Measurements from ENCODE around the gene FCN2. TPM values are rescaled to one million over a fixed set of nuclear protein-coding genes. Genes with fewer than 3 reads are reported as not detected.
"Not testable (repeated sequence)": the region's sequence is repeated elsewhere in the genome, so short reads cannot be mapped to it uniquely, and the experiment has no call there.

The FCN2 gene
- polyA plus RNA-seq, 12 donors: 0.20 TPM; not detected in 11

GRCh38 chr9:134847138-134847537 is 33.5 kb upstream of the FCN2 start:
- no peak for DNase-seq

GRCh38 chr9:134847752-134848432 is 32.7 kb upstream of the FCN2 start:
- DNase-seq: no peak

DNA sequence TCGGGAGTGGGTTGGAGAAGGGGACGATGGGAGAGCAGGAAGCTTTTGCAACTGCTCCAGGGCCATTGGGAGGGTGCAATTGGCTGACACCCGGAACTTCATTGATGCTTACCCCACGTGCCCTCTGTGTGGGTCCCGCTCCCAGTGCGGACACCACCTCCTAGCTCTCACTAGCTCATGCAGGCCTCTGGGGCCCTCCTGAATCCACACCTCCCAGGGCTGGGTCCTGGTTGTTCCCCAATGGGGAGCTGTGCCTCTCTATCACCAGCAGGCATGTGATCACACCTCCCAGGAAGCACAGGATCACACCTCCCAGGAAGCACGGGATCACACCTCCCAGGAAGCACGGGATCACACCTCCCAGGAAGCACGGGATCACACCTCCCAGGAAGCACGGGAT is 32.1 kb upstream of the FCN2 start:
- no peak for DNase-seq

- no peak for DNase-seq
Measured at GRCh38 chr9:134850611-134851010, 30.0 kb upstream of the FCN2 start.

- no peak for DNase-seq
Measured at GRCh38 chr9:134851020-134851419, 29.6 kb upstream of the FCN2 start.

DNA sequence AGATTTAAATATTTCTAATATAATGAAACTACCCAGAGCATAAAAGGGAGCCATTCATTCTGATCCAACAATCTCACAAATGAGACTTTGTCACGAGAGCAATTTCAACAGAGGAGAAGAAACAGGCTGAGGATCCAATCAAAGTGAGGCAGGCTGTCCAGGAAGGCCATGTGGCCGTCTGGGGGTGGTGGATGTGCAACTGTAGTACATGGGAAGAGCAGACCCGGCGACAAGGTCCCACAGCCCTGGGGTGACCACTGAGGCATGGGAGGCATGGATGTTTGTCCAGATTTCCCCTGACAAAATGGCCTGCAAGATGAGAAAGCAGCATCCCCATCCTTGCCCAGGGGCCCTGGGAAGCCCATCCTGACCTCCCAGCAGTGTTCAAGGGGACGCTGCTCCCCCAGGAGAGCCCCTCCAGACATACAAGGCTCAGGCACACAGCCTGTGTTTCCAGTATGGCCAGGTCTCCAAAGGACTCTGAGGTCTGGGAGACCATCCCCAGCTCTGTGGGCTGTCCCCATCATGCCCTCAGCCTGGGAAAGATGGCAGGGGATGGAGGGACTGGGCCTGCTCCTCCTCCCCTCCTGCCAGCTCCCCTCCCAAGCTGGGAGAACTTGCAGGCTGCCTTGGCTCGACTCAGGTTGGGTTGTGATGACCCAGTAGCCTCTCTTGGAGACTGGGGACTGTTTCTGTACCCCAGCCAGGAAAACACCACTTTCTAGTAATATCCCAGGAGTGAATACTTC is 27.5 kb upstream of the FCN2 start:
- DNase-seq: no peak

DNA sequence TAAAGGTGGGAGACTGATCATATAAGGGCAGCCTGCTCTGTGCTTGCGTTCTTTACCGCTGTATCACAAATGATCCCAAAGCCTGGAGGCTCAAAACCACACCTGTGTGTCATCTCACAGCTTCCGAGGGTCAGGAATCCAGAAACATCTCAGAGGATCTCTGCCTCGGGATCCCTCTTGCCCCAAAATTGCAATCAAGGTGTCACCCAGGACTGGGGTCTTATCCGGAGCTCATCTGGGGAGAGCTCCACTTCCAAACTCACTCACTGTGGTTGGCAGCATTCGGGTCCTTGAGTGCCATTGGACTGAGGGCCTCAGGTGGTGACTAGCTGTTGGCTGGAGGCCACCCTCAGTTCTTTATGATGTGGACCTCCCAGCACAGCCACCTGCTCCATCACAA is 26.7 kb upstream of the FCN2 start:
- no peak for DNase-seq

DNA sequence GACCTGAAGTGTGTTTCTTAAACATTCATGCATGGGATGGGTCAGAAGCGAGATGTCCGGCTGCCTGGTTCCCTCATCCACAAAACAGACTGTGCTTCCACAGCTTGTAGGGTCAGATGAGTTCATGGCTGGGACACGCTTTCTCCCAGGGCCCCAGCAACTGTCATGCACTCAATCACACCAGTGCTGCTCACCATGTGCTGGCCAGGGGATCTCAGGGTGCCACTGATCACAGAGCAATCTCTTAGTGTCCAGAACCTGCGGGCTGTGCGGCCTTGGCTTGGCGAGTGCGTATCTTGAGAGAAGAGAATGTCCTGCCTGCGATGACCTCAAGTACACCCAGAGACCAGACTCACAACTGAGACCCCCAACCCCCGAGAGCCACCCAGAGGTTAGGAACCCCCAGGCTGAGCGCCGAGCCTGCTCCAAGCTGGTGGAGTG is 26.0 kb upstream of the FCN2 start:
- DNase-seq: no peak

- no peak for DNase-seq
Measured at GRCh38 chr9:134855231-134855899, 25.2 kb upstream of the FCN2 start.

- no peak for DNase-seq
Measured at GRCh38 chr9:134855900-134856377, 24.7 kb upstream of the FCN2 start.

GRCh38 chr9:134857451-134857850 is 23.2 kb upstream of the FCN2 start:
- DNase-seq: not testable (repeated sequence)

DNA sequence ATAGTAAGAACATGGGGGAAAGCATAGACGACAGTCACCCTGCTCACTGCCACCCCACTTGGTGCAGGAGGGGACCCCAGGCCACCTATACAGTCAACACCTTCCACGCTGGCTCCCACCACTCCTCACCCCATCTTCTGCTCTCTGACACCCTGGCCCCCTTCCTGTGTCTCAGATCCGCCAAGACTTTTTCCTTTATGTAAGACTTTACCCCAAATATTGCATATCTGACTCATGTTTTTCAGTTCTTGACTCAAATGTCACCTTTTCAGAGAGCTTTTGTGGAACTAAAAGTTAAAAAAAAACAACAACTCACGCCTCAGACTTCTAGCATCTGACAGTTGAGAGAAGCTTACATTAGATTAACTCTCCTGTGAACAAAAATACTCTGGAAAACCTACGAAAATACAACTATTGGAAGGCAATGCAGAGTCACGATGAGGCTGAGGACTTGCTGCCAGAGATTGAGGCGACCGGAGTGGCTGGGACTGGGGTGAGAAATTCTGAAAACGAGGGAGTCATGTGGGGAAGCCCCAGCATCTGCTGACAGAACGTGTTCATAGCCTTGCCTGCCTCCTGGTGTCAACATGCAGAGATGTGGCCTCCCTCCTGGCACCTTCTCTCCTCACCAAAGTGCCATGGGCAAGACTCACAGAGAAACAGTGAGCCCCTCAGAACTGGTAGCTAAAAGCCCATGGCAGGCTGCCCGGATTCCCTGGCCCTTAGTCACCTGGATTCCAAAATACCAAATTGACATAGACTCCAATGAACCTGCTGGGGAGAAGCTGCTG is 22.4 kb upstream of the FCN2 start:
- no peak for DNase-seq

DNA sequence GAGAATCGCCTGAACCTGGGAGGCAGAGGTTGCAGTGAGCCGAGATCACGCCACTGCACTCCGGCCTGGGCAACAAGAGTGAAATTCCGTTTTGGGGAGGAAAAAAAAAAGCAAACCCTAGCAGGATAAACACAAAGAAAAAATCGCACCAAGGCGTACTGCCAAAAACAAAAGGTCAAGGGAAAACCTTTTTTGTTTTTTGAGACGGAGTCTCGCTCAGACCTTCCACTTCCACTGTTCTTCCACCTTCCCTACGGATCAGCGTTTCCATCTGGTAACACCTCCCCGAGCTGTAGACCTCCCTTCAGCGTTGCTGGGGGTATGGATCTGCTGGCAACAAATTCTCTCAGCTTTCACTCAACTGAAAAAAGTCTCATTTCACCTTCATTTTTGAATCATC is 20.1 kb upstream of the FCN2 start:
- DNase-seq: no peak

DNA sequence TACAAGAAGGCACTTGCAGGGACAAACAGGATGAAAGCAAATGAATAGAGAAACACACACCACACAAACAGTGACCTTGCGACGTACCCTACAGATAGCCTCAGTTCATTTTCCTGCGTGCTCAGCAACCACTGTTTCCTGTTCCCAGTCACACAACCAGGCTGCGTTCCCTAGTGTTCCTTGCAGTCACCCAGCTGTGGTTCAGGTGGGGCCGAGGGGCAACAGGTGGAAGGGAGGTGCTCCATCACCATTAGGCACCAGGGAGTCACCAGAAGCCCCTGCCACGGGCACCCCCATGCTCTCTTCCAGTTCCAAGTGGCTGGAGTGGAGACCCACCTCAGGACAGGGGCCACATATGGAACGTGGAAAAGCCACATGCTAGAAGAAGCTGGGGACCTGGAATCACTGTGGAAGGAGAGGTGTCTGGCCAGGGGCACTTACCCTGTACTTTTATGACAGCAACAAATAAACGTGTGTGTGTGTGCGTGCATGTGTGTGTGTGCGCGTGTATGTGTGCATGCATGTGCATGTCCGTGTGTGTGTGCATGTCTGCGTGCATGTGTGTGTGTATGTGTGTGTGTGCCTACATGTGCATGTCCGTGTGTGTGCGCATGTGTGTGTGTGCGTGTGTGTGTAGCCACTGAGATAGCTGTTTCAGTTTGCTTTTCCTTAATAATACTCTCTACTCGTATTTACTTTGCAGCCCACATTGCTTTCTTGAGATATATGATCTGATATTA is 18.8 kb upstream of the FCN2 start:
- DNase-seq: no peak

DNA sequence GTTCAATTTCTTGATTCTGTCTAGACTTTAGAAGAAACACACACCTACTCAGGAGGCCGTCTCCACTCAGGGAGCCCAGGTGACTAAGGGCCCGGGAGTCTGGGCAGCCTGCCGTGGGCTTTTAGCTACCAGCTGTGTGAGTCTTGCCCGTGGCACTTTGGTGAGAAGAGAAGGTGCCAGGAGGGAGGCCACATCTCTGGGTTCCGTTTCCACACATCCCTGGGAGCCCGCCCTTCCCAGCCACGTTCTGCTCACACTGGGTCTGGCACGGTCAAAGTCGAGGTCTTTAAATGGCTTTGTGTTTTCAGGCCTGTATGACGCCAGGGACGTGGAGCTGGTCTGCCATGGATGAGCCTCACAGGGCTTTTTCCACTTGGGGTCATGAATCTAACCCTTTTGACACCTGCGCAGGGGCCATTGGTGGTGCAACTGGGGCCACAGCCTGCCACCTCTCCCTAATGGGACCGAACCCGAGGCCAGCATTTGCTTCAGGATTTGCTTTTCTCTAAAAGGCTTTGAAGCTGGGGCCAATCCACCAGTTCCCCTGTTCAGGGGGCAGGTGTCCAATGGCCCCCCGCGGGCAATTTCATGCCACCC is 17.2 kb upstream of the FCN2 start:
- no peak for DNase-seq

DNA sequence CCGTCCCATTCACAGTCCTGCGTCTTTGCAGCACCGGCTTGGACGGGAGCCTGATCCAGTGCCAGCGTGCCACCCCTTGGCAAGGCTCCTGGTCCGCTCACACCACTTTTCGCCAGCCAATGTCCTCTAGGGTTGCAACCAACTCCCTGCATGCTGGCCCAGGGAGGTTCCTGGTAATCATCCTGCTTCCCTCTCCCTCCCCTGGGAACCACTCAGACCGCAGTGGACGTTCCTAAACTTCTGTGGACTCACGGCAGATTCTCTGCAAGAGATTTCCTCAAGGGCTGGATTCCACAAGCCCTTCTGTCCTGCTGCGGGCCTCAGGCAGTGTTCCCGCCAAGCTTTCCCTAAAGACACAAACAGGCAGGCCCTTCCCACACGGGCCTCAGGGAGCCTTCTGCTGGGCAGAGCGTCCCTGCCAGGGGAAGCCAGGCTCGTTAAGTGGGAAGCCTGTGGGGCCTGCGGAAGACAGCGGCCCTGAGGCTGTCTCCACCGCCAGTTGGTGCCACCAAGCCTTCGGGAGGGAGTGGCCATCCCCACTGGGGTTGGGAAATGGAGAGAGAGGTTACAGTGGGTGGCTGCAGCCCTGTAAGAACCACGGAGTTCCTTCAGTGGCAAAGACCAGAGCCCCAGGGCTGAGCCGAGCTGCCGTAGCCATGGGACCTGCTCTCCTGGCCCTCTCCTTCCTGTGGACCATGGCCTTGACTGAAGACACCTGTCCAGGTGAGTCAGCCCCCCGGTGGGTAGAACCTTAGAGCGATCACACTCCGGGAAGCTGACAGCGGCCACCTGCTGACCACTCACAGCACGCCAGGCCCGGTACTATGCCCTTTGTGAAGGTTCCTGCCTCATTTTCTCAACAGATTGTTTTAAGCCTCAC is 16.4 kb upstream of the FCN2 start:
- DNase-seq: no peak

- DNase-seq: no peak
Measured at GRCh38 chr9:134864821-134865190, 15.8 kb upstream of the FCN2 start.

DNA sequence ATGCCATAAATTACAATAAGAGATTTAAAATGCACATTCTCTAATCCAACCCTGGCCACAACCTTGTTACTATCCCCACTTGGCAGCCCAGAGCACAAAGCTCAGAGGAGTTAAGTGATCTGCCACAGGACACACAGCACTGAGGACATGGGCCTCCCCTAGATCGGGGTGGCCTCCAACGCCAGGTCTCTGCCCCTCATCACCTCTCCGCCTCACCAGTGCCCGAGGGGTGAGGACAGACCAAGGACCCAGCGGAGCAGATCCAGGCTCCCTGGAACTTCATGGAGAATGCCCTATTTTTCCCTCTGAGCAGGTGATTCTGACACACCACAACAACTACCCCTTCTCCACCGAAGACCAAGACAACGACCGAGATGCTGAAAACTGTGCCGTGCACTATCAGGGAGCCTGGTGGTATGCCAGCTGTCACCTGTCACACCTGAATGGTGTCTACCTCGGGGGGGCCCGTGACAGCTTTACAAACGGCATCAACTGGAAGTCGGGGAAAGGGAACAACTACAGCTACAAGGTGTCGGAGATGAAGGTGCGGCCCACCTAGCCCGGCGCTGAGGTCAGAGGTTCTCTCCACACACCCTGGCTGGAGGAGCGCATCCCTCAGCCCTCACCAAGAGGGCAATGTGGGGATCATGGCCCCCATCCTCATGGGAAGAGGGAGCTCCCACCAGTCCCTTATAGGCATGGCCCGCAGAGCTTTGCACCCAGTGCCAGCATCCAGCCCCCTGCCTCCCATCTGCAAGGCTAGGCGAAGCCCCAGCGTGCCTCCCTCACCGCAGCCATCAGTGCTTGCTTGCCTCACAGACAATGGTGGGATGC is 12.5 kb upstream of the FCN2 start:
- no peak for DNase-seq

Data from muscle of arm (tissue), 12 donors.